H9 (cell line): ENCODE data around the gene CDH23. TPM values are rescaled to one million over a fixed set of nuclear protein-coding genes. Genes with fewer than 3 reads are reported as not detected.

Source experiments
- DNase-seq: peaks from one replicate; pipeline ENCODE4 v3.0.0-alpha.2; 2017
- H2AFZ ChIP-seq: one replicate; pipeline ENCODE4 v1.6.1; 2013; ENCODE audit warnings: mild to moderate bottlenecking, low read length, control low read depth, moderate library complexity
- H2AK5ac ChIP-seq: 2 replicates; pipeline ENCODE4 v1.6.1; 2013; ENCODE audit warnings: low read length, control low read depth, mixed read lengths; ENCODE audit not compliant: insufficient read length
- H2BK120ac ChIP-seq: one replicate; pipeline ENCODE4 v1.6.1; 2013; ENCODE audit warnings: low read depth, mild to moderate bottlenecking, low read length, control low read depth, inconsistent platforms; ENCODE audit not compliant: poor library complexity, severe bottlenecking
- H2BK12ac ChIP-seq: 2 replicates; pipeline ENCODE4 v1.6.1; 2013; ENCODE audit warnings: low read length, control low read depth, mixed read lengths, low read depth; ENCODE audit not compliant: insufficient read length
- H2BK15ac ChIP-seq: 2 replicates; pipeline ENCODE4 v1.6.1; 2013; ENCODE audit warnings: low read depth, low read length, control low read depth
- H2BK20ac ChIP-seq: one replicate; pipeline ENCODE4 v1.6.1; 2013; ENCODE audit warnings: low read depth, mild to moderate bottlenecking, low read length, control low read depth, inconsistent platforms; ENCODE audit not compliant: poor library complexity, severe bottlenecking
- H2BK5ac ChIP-seq: 2 replicates; pipeline ENCODE4 v1.6.1; 2013; ENCODE audit warnings: low read length, control low read depth, mixed read lengths; ENCODE audit not compliant: insufficient read length
- H3K14ac ChIP-seq: 2 replicates; pipeline ENCODE4 v1.6.1; 2013; ENCODE audit warnings: low read length, control low read depth; ENCODE audit not compliant: insufficient read depth
- H3K18ac ChIP-seq: 2 replicates; pipeline ENCODE4 v1.6.1; 2013; ENCODE audit warnings: low read depth, mild to moderate bottlenecking, mixed read lengths, low read length, control low read depth; ENCODE audit not compliant: insufficient read length
- H3K23ac ChIP-seq: 2 replicates; pipeline ENCODE4 v1.6.1; 2013; ENCODE audit warnings: low read length, control low read depth, mixed read lengths, low read depth; ENCODE audit not compliant: insufficient read length
- H3K23me2 ChIP-seq: 2 replicates; pipeline ENCODE4 v1.6.1; 2013; ENCODE audit warnings: low read depth, mild to moderate bottlenecking, mixed read lengths, low read length, control low read depth; ENCODE audit not compliant: insufficient read length, poor library complexity, severe bottlenecking
- H3K27ac ChIP-seq: 2 replicates; pipeline ENCODE4 v1.5.1; 2013; ENCODE audit warnings: low read length, control low read depth, mixed read lengths, low read depth; ENCODE audit not compliant: insufficient read length
- H3K27me3 ChIP-seq: 2 replicates; pipeline ENCODE4 v1.6.1; 2013; ENCODE audit warnings: low read length, control low read depth, inconsistent platforms; ENCODE audit not compliant: insufficient read depth
- H3K4ac ChIP-seq: 2 replicates; pipeline ENCODE4 v1.6.1; 2013; ENCODE audit warnings: low read depth, mild to moderate bottlenecking, control low read depth, inconsistent platforms, low read length, moderate library complexity
- H3K4me1 ChIP-seq: 2 replicates; pipeline ENCODE4 v1.6.1; 2013; ENCODE audit warnings: low read length, control low read depth, inconsistent platforms; ENCODE audit not compliant: insufficient read depth
- H3K4me2 ChIP-seq: 2 replicates; pipeline ENCODE4 v1.6.1; 2013; ENCODE audit warnings: low read length, control low read depth, mixed read lengths; ENCODE audit not compliant: insufficient read length, insufficient read depth
- H3K56ac ChIP-seq: 2 replicates; pipeline ENCODE4 v1.6.1; 2013; ENCODE audit warnings: low read depth, mild to moderate bottlenecking, mixed read lengths, low read length, control low read depth; ENCODE audit not compliant: insufficient read length
- H3K79me1 ChIP-seq: 2 replicates; pipeline ENCODE4 v1.6.1; 2013; ENCODE audit warnings: low read depth, mild to moderate bottlenecking, moderate library complexity, low read length, control low read depth, inconsistent platforms; ENCODE audit not compliant: insufficient read depth, poor library complexity, severe bottlenecking
- H3K79me2 ChIP-seq: 2 replicates; pipeline ENCODE4 v1.6.1; 2013; ENCODE audit warnings: low read length, control low read depth, inconsistent platforms; ENCODE audit not compliant: insufficient read depth
- H3K9ac ChIP-seq: 2 replicates; pipeline ENCODE4 v1.6.1; 2013; ENCODE audit warnings: low read length, control low read depth, mixed read lengths; ENCODE audit not compliant: insufficient read length; ENCODE audit errors: extremely low read depth
- H3K9me3 ChIP-seq: one replicate; pipeline ENCODE4 v1.6.1; 2013; ENCODE audit warnings: low read depth, low read length, inconsistent platforms; ENCODE audit not compliant: control insufficient read depth
- H3T11ph ChIP-seq: one replicate; pipeline ENCODE4 v1.6.1; 2013; ENCODE audit warnings: mild to moderate bottlenecking, low read length, control low read depth, inconsistent platforms
- H4K20me1 ChIP-seq: one replicate; pipeline ENCODE4 v1.6.1; 2013; ENCODE audit not compliant: control insufficient read depth, insufficient read length, insufficient read depth
- H4K5ac ChIP-seq: 2 replicates; pipeline ENCODE4 v1.6.1; 2013; ENCODE audit warnings: low read depth, mild to moderate bottlenecking, mixed read lengths, low read length, control low read depth; ENCODE audit not compliant: insufficient read length
- H4K8ac ChIP-seq: replicated peaks from 2 replicates; pipeline ENCODE4 v1.6.1; 2013; ENCODE audit warnings: low read length, control low read depth, mixed read lengths, low read depth; ENCODE audit not compliant: insufficient read length
- H4K91ac ChIP-seq: 2 replicates; pipeline ENCODE4 v1.6.1; 2013; ENCODE audit warnings: low read depth, mild to moderate bottlenecking, moderate library complexity, mixed read lengths, low read length, control low read depth; ENCODE audit not compliant: insufficient read length
- H3K27ac Mint-ChIP-seq, 3 experiments: 2 replicates in 2 of 3; 3 replicates in 1 of 3; pipeline ENCODE4 v1.8.0; 2020 to 2021; ENCODE audit warnings: mixed read lengths in 3 of 3, mild to moderate bottlenecking in 1 of 3, moderate library complexity in 1 of 3
- H3K27me3 Mint-ChIP-seq: 2 replicates; pipeline ENCODE4 v1.8.0; 2021; ENCODE audit warnings: low read depth, mild to moderate bottlenecking, moderate library complexity, mixed read lengths
- H3K36me3 Mint-ChIP-seq, 3 experiments: 2 replicates in 2 of 3; 3 replicates in 1 of 3; pipeline ENCODE4 v1.8.0; 2020 to 2021; ENCODE audit warnings: low read depth in 3 of 3, mixed read lengths in 3 of 3; ENCODE audit not compliant: insufficient read depth in 1 of 3
- H3K4me1 Mint-ChIP-seq, 2 experiments: 2 replicates each; pipeline ENCODE4 v1.8.0; 2020; ENCODE audit warnings: mixed read lengths in 2 of 2
- H3K4me3 Mint-ChIP-seq, 2 experiments: 2 replicates in 1 of 2; 3 replicates in 1 of 2; pipeline ENCODE4 v1.8.0; 2020 to 2021; ENCODE audit warnings: mild to moderate bottlenecking in 2 of 2, mixed read lengths in 2 of 2, moderate library complexity in 1 of 2
- H3K9me3 Mint-ChIP-seq, 2 experiments: 2 replicates in 1 of 2; 3 replicates in 1 of 2; pipeline ENCODE4 v1.8.0; 2020; ENCODE audit warnings: mild to moderate bottlenecking in 2 of 2, mixed read lengths in 2 of 2, moderate library complexity in 1 of 2
- WGBS: extraction: QIAGEN DNeasy Blood & Tissue Kit; methylation state at CpG from one replicate; pipeline ENCODE4 v1.1.7; 2013; ENCODE audit warnings: missing lambda C conversion rate, low lambda C conversion rate, mixed read lengths; ENCODE audit not compliant: insufficient read length; ENCODE audit errors: extremely low coverage; 5-methylcytosine and 5-hydroxymethylcytosine counted together
- total RNA-seq: library from RNA; stranded (reverse); gene quantifications from 2 replicates; pipeline ENCODE4 v1.2.1, GENCODE V29; 2021
- TF ChIP-seq, protein P1 (sequence below): fragments of 200-600 bp; sonication (generic); conservative IDR thresholded peaks from 3 replicates; pipeline ENCODE4 v1.8.0; 2021; ENCODE audit warnings: antibody characterized with exemption, mild to moderate bottlenecking

Gene CDH23
- total RNA-seq, 1 experiment from 2014 or later, result 2.1 TPM

DNA sequence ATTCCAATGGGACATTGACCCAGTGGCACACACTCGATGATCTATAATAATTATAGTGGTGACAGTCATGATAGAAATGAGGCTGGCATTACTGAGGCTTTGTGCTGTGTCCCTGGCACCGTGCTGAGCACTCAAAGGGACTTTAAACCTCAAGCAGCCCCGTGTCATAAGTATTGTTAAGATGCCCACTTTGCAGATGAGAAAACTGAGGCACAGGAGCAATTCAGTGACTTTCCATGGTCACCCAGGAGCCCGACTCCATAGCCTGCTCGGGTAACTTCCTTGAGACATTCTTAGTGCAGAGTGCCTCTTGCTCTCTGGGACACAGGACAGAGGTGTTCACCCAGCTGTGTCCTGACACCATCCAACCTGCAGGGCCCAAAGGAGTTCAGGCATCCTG is 170.3 kb downstream of the CDH23 start:
- Histone ChIP-seq H3K4me2 (no peak overlapping the region), H3K9me3 (no peaks in the 10 kb centered on the region), H2BK20ac (no peak overlapping the region), H3T11ph (no peak overlapping the region), H3K9ac (no peak overlapping the region), H3K14ac (no peak overlapping the region), H3K56ac (no peak overlapping the region), H2BK15ac (no peak overlapping the region), H3K18ac (no peak overlapping the region), H4K8ac (no peak overlapping the region), H2BK120ac (no peak overlapping the region), H3K4me1 (peaks cover 9% of the 10 kb centered on the region; the same call in 1 of the 2 replicates), H3K23ac (no peak overlapping the region), H3K27ac (no peak overlapping the region), H2AK5ac (no peak overlapping the region), H4K91ac (no peak overlapping the region), H2BK5ac (no peak overlapping the region), H4K20me1 (peaks cover 4% of the 10 kb centered on the region), H3K79me1 (no peaks in the 10 kb centered on the region), H3K27me3 (no peaks in the 10 kb centered on the region), H3K23me2 (no peaks in the 10 kb centered on the region), H2BK12ac (no peak overlapping the region), H3K79me2 (no peaks in the 10 kb centered on the region), H2AFZ (no peak overlapping the region), H4K5ac (no peak overlapping the region), H3K4ac (no peak overlapping the region)
- TF ChIP-seq, protein P1, sequence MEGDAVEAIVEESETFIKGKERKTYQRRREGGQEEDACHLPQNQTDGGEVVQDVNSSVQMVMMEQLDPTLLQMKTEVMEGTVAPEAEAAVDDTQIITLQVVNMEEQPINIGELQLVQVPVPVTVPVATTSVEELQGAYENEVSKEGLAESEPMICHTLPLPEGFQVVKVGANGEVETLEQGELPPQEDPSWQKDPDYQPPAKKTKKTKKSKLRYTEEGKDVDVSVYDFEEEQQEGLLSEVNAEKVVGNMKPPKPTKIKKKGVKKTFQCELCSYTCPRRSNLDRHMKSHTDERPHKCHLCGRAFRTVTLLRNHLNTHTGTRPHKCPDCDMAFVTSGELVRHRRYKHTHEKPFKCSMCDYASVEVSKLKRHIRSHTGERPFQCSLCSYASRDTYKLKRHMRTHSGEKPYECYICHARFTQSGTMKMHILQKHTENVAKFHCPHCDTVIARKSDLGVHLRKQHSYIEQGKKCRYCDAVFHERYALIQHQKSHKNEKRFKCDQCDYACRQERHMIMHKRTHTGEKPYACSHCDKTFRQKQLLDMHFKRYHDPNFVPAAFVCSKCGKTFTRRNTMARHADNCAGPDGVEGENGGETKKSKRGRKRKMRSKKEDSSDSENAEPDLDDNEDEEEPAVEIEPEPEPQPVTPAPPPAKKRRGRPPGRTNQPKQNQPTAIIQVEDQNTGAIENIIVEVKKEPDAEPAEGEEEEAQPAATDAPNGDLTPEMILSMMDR, result no peak
- Mint-ChIP-seq H3K9me3 (no peaks in the 10 kb centered on the region), H3K4me1 (peaks cover 18 to 23% of the 10 kb centered on the region in 2 experiments), H3K27ac (0 out of 7 replicates have a peak overlapping the region, but pooled peaks of 1 of the 3 experiments have one; percentile 15), H3K4me3 (no peak overlapping the region), H3K36me3 (no peaks in the 10 kb centered on the region), H3K27me3 (no peaks in the 10 kb centered on the region; the same call in 1 of the 2 replicates)
- DNase-seq, result no peak
- no CpG with 5 or more reads among the region's 5 CpGs for WGBS
